Measurements from ENCODE around the gene ACTR3C.
"Not testable (repeated sequence)": the region's sequence is repeated elsewhere in the genome, so short reads cannot be mapped to it uniquely, and the experiment has no call there.

DNA sequence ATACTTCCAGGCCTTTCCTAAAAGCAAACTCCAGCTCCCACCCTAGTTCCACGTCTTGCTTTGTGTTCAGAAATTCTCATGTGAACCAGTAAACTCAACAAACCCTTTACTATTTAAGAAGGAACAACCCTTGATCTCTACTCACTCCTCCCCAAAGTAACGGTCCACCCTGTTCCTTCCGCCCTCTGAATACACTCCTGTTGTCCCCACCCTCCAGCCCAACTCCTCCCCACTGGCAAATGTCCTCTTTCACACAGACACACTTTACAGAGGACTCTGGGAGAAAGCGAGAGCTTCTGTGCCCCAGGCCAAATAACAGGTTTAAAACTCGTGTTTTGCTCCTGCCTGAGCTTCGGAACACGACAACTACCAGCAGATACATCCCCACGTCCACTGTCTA lies 55.1 kb downstream of the ACTR3C start:
- TF ChIP-seq, protein P1, sequence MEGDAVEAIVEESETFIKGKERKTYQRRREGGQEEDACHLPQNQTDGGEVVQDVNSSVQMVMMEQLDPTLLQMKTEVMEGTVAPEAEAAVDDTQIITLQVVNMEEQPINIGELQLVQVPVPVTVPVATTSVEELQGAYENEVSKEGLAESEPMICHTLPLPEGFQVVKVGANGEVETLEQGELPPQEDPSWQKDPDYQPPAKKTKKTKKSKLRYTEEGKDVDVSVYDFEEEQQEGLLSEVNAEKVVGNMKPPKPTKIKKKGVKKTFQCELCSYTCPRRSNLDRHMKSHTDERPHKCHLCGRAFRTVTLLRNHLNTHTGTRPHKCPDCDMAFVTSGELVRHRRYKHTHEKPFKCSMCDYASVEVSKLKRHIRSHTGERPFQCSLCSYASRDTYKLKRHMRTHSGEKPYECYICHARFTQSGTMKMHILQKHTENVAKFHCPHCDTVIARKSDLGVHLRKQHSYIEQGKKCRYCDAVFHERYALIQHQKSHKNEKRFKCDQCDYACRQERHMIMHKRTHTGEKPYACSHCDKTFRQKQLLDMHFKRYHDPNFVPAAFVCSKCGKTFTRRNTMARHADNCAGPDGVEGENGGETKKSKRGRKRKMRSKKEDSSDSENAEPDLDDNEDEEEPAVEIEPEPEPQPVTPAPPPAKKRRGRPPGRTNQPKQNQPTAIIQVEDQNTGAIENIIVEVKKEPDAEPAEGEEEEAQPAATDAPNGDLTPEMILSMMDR (conservative IDR thresholded peaks at IDR 0.05; ENCODE audit: low read length) = not testable (repeated sequence)
- not testable (repeated sequence) for TF ChIP-seq EZH2phosphoT487 (IDR thresholded peaks at IDR 0.05; ENCODE audit: borderline replicate concordance, low read depth, low read length)
